HepG2 (cell line): ENCODE measurements around the gene KATNB1. TPM values are rescaled to one million over a fixed set of nuclear protein-coding genes. Genes with fewer than 3 reads are reported as not detected.

Experiments used
- FOXO1 ChIP-seq: sonication (generic); formaldehyde crosslinking; IDR thresholded peaks from 2 replicates; pipeline ENCODE4 v1.4.0; 2020; ENCODE audit warnings: missing genetic modification reagents
- HMGXB3 ChIP-seq: sonication (generic); formaldehyde crosslinking; IDR thresholded peaks from 2 replicates; pipeline ENCODE4 v1.4.0; 2020; ENCODE audit warnings: missing genetic modification reagents, borderline replicate concordance
- HMGXB4 ChIP-seq, 2 experiments: sonication (generic) in 1 of 2; formaldehyde crosslinking in 1 of 2; IDR thresholded peaks; 2 replicates each; pipeline versions ENCODE4 v1.4.0 to v1.6.1; 2018 to 2020; ENCODE audit warnings: missing genetic modification reagents in 2 of 2, borderline replicate concordance in 1 of 2, low read depth in 1 of 2, mild to moderate bottlenecking in 1 of 2, missing biosample characterization in 1 of 2
- JUND ChIP-seq: sonication (generic); formaldehyde crosslinking; IDR thresholded peaks from 2 replicates; pipeline ENCODE4 v1.8.0; 2022; ENCODE audit warnings: mild to moderate bottlenecking, missing genetic modification reagents
- KMT2A ChIP-seq: sonication (generic); formaldehyde crosslinking; IDR thresholded peaks from 2 replicates; pipeline ENCODE4 v1.4.0; 2020; ENCODE audit warnings: missing genetic modification reagents
- MXI1 ChIP-seq: IDR thresholded peaks from 3 replicates; pipeline ENCODE4 v1.6.1; 2012; ENCODE audit warnings: low read depth, low read length, inconsistent platforms, borderline replicate concordance
- NFE2L1 ChIP-seq: sonication (generic); formaldehyde crosslinking; IDR thresholded peaks from 2 replicates; pipeline ENCODE4 v1.4.0; 2020; ENCODE audit warnings: missing genetic modification reagents, mild to moderate bottlenecking, borderline replicate concordance
- NFYB ChIP-seq: sonication (generic); formaldehyde crosslinking; IDR thresholded peaks from 2 replicates; pipeline ENCODE4 v1.4.0; 2020; ENCODE audit warnings: missing genetic modification reagents
- PBX3 ChIP-seq: sonication (generic); formaldehyde crosslinking; IDR thresholded peaks from 2 replicates; pipeline ENCODE4 v1.8.1; 2023; ENCODE audit warnings: missing genetic modification reagents, inconsistent platforms, borderline replicate concordance
- RXRA ChIP-seq: sonication (generic); formaldehyde crosslinking; IDR thresholded peaks from 2 replicates; pipeline ENCODE4 v1.5.1; 2020; ENCODE audit warnings: missing genetic modification reagents
- RXRB ChIP-seq: IDR thresholded peaks from 2 replicates; pipeline ENCODE4 v1.6.1; 2016; ENCODE audit warnings: borderline replicate concordance, missing genetic modification reagents, missing compliant biosample characterization
- SAFB2 ChIP-seq: sonication (generic); formaldehyde crosslinking; IDR thresholded peaks from 2 replicates; pipeline ENCODE4 v1.5.1; 2020; ENCODE audit warnings: missing genetic modification reagents, low read depth, mild to moderate bottlenecking, borderline replicate concordance
- TIGD3 ChIP-seq: sonication (generic); formaldehyde crosslinking; IDR thresholded peaks from 2 replicates; pipeline ENCODE4 v1.5.1; 2020; ENCODE audit warnings: mild to moderate bottlenecking, missing genetic modification reagents, borderline replicate concordance
- U2AF2 ChIP-seq: fragments of 200-400 bp; formaldehyde crosslinking; IDR thresholded peaks from 2 replicates; pipeline ENCODE4 v1.6.1; 2017; ENCODE audit warnings: low read depth, mild to moderate bottlenecking, low read length
- ZNF264 ChIP-seq: sonication (generic); formaldehyde crosslinking; IDR thresholded peaks from 2 replicates; pipeline ENCODE4 v1.4.0; 2020; ENCODE audit warnings: missing genetic modification reagents
- ZNF530 ChIP-seq: sonication (generic); formaldehyde crosslinking; IDR thresholded peaks from 2 replicates; pipeline ENCODE4 v1.5.0; 2020; ENCODE audit warnings: low read depth, mild to moderate bottlenecking, missing genetic modification reagents
- ZNF589 ChIP-seq: sonication (generic); formaldehyde crosslinking; conservative IDR thresholded peaks from 2 replicates; pipeline ENCODE4 v1.8.0; 2022; ENCODE audit warnings: mild to moderate bottlenecking, moderate library complexity, missing genetic modification reagents
- ZNF720 ChIP-seq: sonication (generic); formaldehyde crosslinking; IDR thresholded peaks from 2 replicates; pipeline ENCODE4 v1.4.0; 2020; ENCODE audit warnings: missing genetic modification reagents
- ZNF782 ChIP-seq: sonication (generic); formaldehyde crosslinking; IDR thresholded peaks from 2 replicates; pipeline ENCODE4 v1.4.0; 2020; ENCODE audit warnings: missing genetic modification reagents, mild to moderate bottlenecking, borderline replicate concordance
- ZSCAN21 ChIP-seq: sonication (generic); formaldehyde crosslinking; IDR thresholded peaks from 2 replicates; pipeline ENCODE4 v1.8.0; 2022; ENCODE audit warnings: mild to moderate bottlenecking, missing genetic modification reagents, moderate library complexity, borderline replicate concordance
- polyA plus RNA-seq, 8 experiments: library from polyadenylated mRNA; depleted of rRNA in 3 of 8; stranded (reverse) in 7 of 8; unstranded in 1 of 8; fragments of >200 nt; fragmentation: Illumina TruSeq in 4 of 8; extraction: Trizol in 4 of 8; gene quantifications; 2 replicates each; pipeline versions ENCODE4 v1.2.1 to v1.2.3, GENCODE V29; 2011 to 2016; ENCODE audit warnings: low read depth in 4 of 8, missing spikeins in 1 of 8, mixed read lengths in 1 of 8; ENCODE audit not compliant: insufficient read depth in 1 of 8
- total RNA-seq, 5 experiments: library from RNA; depleted of rRNA; stranded (reverse); fragments of >200 nt; fragmentation: Illumina TruSeq; extraction: Trizol; gene quantifications; 2 replicates each; pipeline ENCODE4 v1.2.3, GENCODE V29; 2016; ENCODE audit warnings: low read depth in 1 of 5

Gene KATNB1
- total and polyA plus RNA-seq, 2 of the 13 experiments (the other 11 are each of a cell fraction or from before 2014, with no cell fraction given): 31.5 to 43.5 TPM

- TF ChIP-seq RXRB (CRISPR knock-in tag) (peak; percentile 32; the same call in 1 of the 2 replicates), ZNF782 (CRISPR knock-in tag) (peak; percentile 79; the same call in 1 of the 2 replicates), PBX3 (no peak), U2AF2 (no peak), NFE2L1 (peak; percentile 61), ZNF264 (CRISPR knock-in tag) (peak; percentile 58; the same call in 1 of the 2 replicates), NFYB (no peak), HMGXB4 (CRISPR knock-in tag; IDR thresholded peaks at IDR 0.05; ENCODE audit: borderline replicate concordance in 1 of 2, low read depth in 1 of 2) (peak; percentile 49 to 65; a peak in 2 of 4 replicates), KMT2A (no peak; the same call in 1 of the 2 replicates), ZNF589 (CRISPR knock-in tag) (peak; percentile 90; the same call in 1 of the 2 replicates), ZNF530 (CRISPR knock-in tag) (no peak), FOXO1 (CRISPR knock-in tag) (peak; percentile 79), ZNF720 (CRISPR knock-in tag) (no peak), HMGXB3 (peak; percentile 29; the same call in 1 of the 2 replicates), MXI1 (peak; percentile 98), SAFB2 (CRISPR knock-in tag) (peak; percentile 97), TIGD3 (CRISPR knock-in tag) (0 out of 2 replicates have a peak, but pooled peaks have one; percentile 34), JUND (CRISPR knock-in tag) (peak; percentile 72; the same call in 1 of the 2 replicates), RXRA (CRISPR knock-in tag) (peak; percentile 58; the same call in 1 of the 2 replicates), ZSCAN21 (CRISPR knock-in tag) (peak; percentile 87; the same call in 1 of the 2 replicates)
Measured at GRCh38 chr16:57802341-57803133, 67.0 kb downstream of the KATNB1 start, which contains the start of gene KIFC3 (continued).
